CD4-positive, alpha-beta T cell treated with Interleukin-1 beta for 1 hour (primary cell): ENCODE results near the gene FAM83E.
"Not testable (repeated sequence)": the region's sequence is repeated elsewhere in the genome, so short reads cannot be mapped to it uniquely, and the experiment has no call there.

Experiments used
- DNase-seq, 2 donors: peaks; one replicate each; pipeline ENCODE4 v3.0.0-alpha.2; 2020 to 2022

FAM83E gene

GRCh38 chr19:48639483-48640375 is 24.9 kb upstream of the FAM83E start:
- peak; percentile 45 to 51 for DNase-seq

- DNase-seq = no peak
These were observed 24.0 kb upstream of the FAM83E start for GRCh38 chr19:48638831-48639381.

DNA sequence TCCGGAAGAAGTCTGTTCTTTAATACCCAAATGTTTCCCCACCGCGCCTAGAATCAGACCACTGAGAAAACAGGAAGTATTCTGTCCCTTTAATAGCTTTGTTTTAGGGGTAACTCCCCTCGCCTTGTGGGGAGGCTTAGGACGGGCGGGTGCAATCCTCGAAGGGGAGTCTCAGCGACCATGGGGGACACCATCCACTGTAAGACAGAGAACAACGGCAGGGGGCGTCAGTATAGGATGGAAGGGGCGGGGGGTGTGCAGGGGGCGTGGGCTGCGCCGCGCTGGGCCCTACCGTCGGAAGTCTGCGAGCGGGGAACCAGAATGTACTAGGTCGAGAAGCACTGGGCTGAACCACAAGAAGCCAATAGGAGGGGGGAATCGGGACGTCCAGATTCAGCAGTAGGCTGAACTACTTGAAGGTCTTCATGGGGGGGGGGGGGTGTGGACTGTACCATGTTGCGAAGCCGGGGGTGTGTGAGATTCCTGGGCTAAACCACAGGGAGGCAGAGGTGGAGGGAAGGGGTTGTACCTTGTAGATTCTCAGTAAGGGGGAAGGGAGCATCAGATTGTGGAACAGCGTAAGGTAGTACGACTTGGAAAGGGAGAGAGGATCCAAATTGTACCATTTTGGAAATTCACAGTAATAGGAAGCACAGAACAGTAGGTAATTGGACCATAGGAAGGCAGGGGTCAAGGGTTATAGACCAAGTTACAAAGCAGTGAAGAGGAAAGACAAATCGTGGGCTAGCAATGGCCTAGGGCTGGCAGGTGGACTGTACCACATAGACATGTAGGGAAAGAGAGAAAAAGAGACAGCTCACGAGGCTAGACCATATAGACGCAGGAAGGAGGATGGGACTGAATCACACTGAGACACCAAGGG is 23.3 kb upstream of the FAM83E start:
- peak; percentile 92 to 94 for DNase-seq

GRCh38 chr19:48637449-48637947 is 22.6 kb upstream of the FAM83E start:
- DNase-seq = peak; percentile 100

DNA sequence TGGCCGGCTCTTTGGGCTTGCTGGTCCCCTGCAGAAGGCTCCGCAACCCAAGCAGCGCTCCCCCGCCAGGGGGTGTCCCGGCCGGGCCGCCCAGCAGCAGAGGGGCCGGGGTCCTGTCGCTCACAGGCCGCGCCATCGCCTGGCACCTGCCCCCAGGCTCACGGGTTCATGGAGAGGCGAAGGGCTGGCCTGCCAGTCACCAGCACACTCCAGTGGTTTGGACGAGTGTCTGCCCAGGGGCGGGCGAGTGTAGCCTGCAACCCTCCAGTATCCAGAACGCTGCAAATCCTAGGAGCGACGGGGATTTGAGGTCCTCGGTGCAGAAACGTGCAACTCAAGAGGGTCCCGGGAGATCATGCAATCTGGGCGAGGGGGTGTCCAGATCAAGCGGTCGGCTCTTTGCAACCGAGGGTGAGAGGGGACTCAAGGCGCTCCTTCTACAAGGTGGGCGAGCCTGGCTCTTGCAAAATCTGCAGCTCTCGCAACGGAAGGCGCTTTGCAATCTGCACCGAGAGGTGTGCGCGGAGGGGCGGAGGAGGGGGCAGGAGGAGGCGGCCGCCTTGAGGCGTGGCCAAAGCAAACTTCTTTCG is 22.1 kb upstream of the FAM83E start, which contains the start of gene DBP:
Gene DBP, minus strand, starts transcription at position 521 of the 590 bp plus-strand sequence. Its CDS starts 385 bp downstream, at position 136.
- DNase-seq = no peak

DNA sequence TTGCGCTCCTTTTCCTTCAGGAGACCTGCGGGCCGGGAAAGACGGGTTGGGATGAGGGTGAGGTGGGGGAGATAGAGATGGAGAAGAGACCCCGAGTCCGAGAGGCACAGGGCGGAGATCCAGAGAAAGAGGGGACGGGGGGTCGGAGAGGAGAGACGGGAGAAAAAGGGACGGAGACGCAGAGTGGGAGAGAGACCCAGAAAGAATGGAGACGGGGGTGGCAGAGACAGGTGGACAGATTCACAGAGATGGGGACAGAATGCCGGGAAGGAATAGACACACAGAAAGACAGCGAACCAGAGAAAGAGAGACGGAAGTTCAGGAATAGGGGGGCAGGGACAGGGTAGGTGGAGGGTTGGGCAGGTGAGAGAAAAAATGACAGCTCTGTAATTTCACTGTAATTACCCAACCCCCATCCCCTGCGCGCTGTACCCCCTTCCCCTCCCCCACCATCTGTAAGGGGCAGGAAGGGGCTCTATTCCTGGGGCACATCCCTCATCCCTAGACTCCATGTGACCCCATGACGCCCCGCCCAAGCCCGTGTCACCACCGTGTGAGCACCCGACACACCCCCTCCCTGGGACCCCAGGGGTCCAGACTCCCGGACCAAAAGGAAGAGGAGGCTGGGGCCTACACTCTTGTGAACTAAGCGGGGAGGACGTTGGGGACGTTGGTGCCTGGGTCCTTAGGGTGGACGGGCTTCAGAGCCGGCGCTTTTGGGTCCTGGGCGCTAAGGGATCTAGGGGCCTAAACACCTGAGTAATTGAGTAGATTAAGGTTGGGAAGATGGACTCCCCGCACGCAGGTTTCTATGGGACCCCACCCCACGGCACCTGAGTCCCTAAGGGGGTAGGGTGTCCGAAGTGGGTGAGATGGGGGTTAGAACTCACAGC is 21.3 kb upstream of the FAM83E start:
- DNase-seq = no peak

DNA sequence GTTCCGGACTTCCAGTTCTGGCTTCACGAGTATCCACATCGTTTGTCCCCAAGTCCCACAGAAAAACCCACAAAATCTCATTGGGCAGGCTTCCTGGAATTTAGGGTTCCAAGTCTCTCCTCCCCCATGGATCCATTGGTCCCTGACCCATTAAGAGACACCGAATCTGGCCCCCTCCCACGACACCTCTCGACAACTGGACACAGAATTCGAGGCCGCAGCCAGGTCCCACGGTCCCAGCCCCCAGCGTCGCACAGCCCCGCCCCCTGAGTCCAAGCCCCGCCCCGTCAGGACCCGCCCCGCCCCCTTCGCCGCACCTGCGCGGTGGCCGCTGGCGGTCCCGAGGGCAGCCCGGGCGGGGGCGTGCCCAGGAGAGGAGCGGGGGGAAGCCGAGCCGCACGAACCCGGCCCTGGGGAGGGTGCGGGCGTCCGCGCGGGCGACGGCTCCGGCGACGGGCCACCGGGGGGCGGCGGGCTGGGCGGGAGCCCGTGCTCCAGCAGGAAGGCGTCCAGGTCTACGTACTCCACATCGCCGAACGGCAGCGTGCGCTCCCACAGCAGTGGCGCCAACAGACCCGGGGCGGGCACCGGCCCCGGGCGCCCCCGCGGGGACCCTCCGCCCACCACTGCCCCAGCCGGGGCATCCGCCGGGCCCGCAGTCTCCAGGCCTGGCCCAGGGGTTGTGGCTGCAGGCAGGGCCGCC is 20.5 kb upstream of the FAM83E start:
- peak; percentile 75 for DNase-seq

- peak; percentile 93 to 94 for DNase-seq
These were observed 19.8 kb upstream of the FAM83E start for GRCh38 chr19:48634424-48635262.

DNA sequence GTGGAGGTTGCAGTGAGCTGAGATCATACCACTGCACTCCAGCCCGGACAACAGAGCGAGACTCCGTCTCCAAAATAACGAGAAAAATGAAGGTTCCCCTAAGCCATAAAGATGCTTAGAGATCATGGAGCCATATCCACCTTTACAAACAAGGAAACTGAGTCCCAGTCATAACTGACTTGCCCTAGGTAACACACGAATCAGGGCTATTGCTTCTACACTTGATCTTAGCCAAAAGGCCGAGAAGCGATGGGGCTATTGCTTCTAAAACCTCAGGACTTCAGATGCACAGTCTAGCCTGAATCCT is 19.1 kb upstream of the FAM83E start:
- DNase-seq = no peak

- DNase-seq = no peak
These were observed 18.5 kb upstream of the FAM83E start for GRCh38 chr19:48633148-48634035.

DNA sequence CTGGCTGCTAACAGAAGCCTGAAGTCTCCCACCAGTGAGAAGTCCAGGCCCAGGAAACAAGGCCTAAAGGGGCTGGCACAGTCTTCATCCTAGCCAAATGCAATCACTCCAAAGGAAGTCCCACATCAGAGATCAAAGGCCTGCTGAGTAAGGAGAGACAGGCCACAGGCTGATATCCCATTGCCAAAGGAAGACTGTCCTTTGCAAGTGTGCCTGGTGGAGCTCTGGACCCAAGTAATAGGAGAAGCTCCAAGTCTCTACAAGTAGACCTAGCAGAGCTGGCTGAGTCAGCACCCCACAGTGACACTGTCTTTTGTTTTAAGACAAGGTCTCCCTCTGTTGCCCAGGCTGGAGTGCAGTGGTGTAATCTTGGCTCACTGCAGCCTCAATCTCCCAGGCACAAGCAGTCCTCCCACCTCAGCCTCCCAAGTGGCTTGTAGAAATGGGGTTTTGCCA is 17.8 kb upstream of the FAM83E start:
- DNase-seq = no peak

DNA sequence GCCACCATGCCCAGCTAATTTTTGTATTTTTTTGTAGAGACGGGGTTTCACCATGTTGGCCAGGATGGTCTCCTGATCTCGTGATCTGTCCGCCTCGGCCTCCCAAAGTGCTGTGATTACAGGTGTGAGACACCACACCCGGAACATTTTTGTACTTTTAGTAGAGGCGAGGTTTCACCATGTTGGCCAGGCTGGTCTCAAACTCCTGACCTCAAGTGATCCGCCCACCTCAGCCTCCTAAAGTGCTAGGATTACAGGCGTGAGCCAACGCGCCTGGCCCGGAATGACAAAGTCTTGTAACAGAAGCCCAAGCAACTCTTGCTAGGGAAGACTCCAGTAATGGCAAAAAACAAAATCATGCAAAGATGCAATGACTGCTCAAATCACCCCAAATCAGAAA is 17.4 kb upstream of the FAM83E start:
- not testable (repeated sequence) for DNase-seq

DNA sequence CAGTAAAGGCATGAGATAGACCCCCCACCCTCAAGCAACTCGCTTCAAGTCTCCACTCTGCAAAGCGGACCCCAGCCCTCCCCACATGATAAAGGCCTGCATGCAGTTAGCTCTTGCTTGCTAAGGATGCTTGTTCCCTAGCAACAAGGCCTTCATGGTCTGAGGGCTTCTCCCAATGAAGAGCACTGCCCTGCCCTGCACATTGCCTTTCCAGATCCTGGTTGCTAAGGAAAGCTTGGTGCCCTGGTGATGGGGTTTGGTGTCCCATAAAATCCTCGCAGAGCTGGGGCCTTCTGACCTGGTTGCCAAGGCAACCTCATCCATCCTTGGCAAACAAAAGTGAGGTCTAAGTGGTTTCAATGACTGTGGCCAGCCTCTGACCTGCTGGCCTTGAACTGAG is 16.3 kb upstream of the FAM83E start:
- DNase-seq = no peak

DNA sequence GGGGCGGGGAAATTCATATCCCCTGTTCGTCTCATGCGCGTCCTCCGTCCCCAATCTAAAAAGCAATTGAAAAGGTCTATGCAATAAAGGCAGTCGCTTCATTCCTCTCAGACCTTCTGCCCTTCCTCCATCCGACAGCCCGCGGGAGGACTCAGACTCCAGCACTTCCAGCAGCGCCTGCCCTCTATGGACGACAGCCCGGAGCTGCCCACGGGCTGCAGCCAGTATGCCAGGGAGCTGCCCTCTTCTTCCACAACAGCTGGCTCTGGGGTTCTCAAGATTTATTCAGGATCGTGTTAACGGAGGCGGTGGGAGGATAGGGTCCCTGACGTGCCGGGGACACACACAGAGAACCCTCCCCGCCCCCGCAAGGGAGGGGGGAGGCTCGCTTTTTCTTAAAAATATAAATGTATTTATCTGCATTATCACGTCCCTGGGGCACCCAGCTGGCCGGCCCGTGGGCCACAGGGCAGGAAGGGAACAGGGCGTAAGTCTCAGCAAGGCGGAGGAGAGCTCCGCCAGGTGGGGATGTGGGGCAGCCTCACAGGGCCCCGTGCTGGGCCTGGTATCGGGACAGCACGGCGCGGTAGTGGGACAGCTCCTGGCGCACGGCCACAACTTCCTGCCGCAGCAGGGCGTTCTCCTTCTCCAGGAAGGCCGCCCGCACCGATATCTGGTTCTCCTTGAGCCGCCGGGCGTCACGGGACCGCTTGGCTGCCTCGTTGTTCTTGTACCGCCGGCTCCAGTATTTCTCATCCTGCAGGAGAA is 15.6 kb upstream of the FAM83E start:
- DNase-seq = no peak

GRCh38 chr19:48629599-48630295 is 14.9 kb upstream of the FAM83E start:
- no peak for DNase-seq

GRCh38 chr19:48629297-48629598 is 14.4 kb upstream of the FAM83E start:
- no peak for DNase-seq

DNA sequence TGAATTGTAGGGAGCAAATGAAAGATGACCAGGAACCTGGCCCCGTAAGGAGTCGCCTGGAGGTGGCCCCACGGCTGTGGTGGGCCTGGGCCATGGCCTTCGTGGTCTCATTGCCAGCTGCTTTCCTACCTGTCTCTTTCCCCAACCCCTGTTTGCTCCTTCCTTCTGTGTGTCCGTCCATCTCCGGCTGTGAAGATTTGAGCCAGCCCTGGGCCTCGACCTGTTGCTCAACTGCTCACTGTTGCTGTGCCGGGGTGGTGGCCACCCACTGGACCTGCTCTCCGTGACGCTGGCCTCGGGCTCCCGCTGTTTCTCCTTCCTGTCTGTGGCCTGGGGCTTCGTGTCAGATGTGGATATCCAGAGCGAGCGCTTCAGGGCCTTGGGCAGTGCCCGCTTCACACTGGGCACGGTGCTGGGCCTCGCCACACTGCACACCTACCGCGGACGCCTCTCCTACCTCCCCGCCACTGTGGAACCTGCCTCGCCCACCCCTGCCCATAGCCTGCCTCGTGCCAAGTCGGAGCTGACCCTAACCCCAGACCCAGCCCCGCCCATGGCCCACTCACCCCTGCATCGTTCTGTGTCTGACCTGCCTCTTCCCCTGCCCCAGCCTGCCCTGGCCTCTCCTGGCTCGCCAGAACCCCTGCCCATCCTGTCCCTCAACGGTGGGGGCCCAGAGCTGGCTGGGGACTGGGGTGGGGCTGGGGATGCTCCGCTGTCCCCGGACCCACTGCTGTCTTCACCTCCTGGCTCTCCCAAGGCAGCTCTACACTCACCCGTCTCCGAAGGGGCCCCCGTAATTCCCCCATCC is 13.8 kb upstream of the FAM83E start:
- DNase-seq = no peak
